IPS DF 6.9 (cell line): ENCODE results near the gene PRCD.

Experiments
- DNase-seq: peaks from one replicate; pipeline ENCODE4 v3.0.0-alpha.2; 2013; ENCODE audit warnings: low read depth, low spot score
- H3K27ac ChIP-seq: one replicate; pipeline ENCODE4 v1.5.1; 2013; ENCODE audit warnings: low read length, control low read depth
- H3K27me3 ChIP-seq: 2 replicates; pipeline ENCODE4 v1.6.1; 2013; ENCODE audit warnings: mild to moderate bottlenecking, low read length; ENCODE audit not compliant: control insufficient read depth, insufficient read depth
- H3K36me3 ChIP-seq: 2 replicates; pipeline ENCODE4 v1.6.1; 2013; ENCODE audit warnings: low read length; ENCODE audit not compliant: control insufficient read depth, insufficient read depth
- H3K4me1 ChIP-seq: 2 replicates; pipeline ENCODE4 v1.6.1; 2013; ENCODE audit warnings: low read length; ENCODE audit not compliant: control insufficient read depth, insufficient read depth
- H3K4me3 ChIP-seq: 2 replicates; pipeline ENCODE4 v1.5.1; 2013; ENCODE audit warnings: mild to moderate bottlenecking, low read length
- H3K9me3 ChIP-seq: 2 replicates; pipeline ENCODE4 v1.6.1; 2013; ENCODE audit warnings: low read length, inconsistent platforms; ENCODE audit not compliant: control insufficient read depth, insufficient read depth
- WGBS: extraction: QIAGEN DNeasy Blood & Tissue Kit; methylation state at CpG from one replicate; pipeline ENCODE4 v1.1.7; 2013; ENCODE audit warnings: mixed read lengths, missing lambda C conversion rate; ENCODE audit not compliant: insufficient read length, insufficient coverage; 5-methylcytosine and 5-hydroxymethylcytosine counted together

The PRCD gene

GRCh38 chr17:76573096-76573495 lies 33.3 kb downstream of the PRCD start:
- no peaks in the 10 kb centered on the region for H3K36me3 ChIP-seq
- no peak for DNase-seq
- no peaks in the 10 kb centered on the region for H3K9me3 ChIP-seq
- H3K27ac ChIP-seq: no peak overlapping the region
- peaks cover 2% of the 10 kb centered on the region; the same call in 1 of the 2 replicates for H3K4me1 ChIP-seq
- no CpG with 5 or more reads among the region's 10 CpGs for WGBS
- H3K4me3 ChIP-seq: no peak overlapping the region
- H3K27me3 ChIP-seq: no peaks in the 10 kb centered on the region; the same call in 1 of the 2 replicates

- Histone ChIP-seq H3K9me3 (no peaks in the 10 kb centered on the region), H3K27me3 (peaks cover 1% of the 10 kb centered on the region), H3K4me1 (no peaks in the 10 kb centered on the region), H3K4me3 (no peak overlapping the region), H3K36me3 (no peaks in the 10 kb centered on the region), H3K27ac (no peak overlapping the region)
- DNase-seq: no peak
- WGBS: no CpG with 5 or more reads among the region's 11 CpGs
These were observed 34.3 kb downstream of the PRCD start for GRCh38 chr17:76574166-76574565.

- H3K9me3 ChIP-seq: no peaks in the 10 kb centered on the region
- DNase-seq: no peak
- H3K36me3 ChIP-seq: no peaks in the 10 kb centered on the region
- H3K27me3 ChIP-seq: peaks cover 5% of the 10 kb centered on the region
- WGBS: no CpG with 5 or more reads among the region's 5 CpGs
- H3K4me1 ChIP-seq: no peaks in the 10 kb centered on the region
- no peak overlapping the region for H3K4me3 ChIP-seq
- H3K27ac ChIP-seq: no peak overlapping the region
These were observed 35.7 kb downstream of the PRCD start for GRCh38 chr17:76575570-76575969.

GRCh38 chr17:76576189-76576588 lies 36.3 kb downstream of the PRCD start:
- 100% methylated on average over 2 of the region's 9 CpGs for WGBS

GRCh38 chr17:76577876-76578275 lies 38.0 kb downstream of the PRCD start:
- Histone ChIP-seq H3K27ac (no peak overlapping the region), H3K4me1 (0 out of 2 replicates have a peak, but pooled peaks cover 2% of the 10 kb centered on the region), H3K9me3 (no peaks in the 10 kb centered on the region), H3K27me3 (peaks cover 5% of the 10 kb centered on the region), H3K4me3 (no peak overlapping the region), H3K36me3 (no peaks in the 10 kb centered on the region)
- WGBS: no CpG with 5 or more reads among the region's 7 CpGs
- DNase-seq: no peak

More at GRCh38 chr17:76576189-76576588, 36.3 kb downstream of the PRCD start:
- H3K27ac ChIP-seq: no peak overlapping the region
- H3K4me1 ChIP-seq: 0 out of 2 replicates have a peak, but pooled peaks cover under 1% of the 10 kb centered on the region
- H3K27me3 ChIP-seq: peaks cover 5% of the 10 kb centered on the region
- no peaks in the 10 kb centered on the region for H3K9me3 ChIP-seq
- H3K36me3 ChIP-seq: no peaks in the 10 kb centered on the region
- no peak overlapping the region for H3K4me3 ChIP-seq
- no peak for DNase-seq

GRCh38 chr17:76578376-76578775 lies 38.5 kb downstream of the PRCD start:
- H3K4me3 ChIP-seq: no peak overlapping the region
- 0 out of 2 replicates have a peak, but pooled peaks cover 2% of the 10 kb centered on the region for H3K4me1 ChIP-seq
- no peaks in the 10 kb centered on the region for H3K9me3 ChIP-seq
- H3K27ac ChIP-seq: no peak overlapping the region
- DNase-seq: no peak
- peaks cover 5% of the 10 kb centered on the region for H3K27me3 ChIP-seq
- no peaks in the 10 kb centered on the region for H3K36me3 ChIP-seq
- WGBS: no CpG with 5 or more reads among the region's 5 CpGs

GRCh38 chr17:76579281-76579680 lies 39.4 kb downstream of the PRCD start:
- no peak overlapping the region for H3K27ac ChIP-seq
- H3K27me3 ChIP-seq: peaks cover 9% of the 10 kb centered on the region
- DNase-seq: no peak
- H3K9me3 ChIP-seq: no peaks in the 10 kb centered on the region
- WGBS: no CpG with 5 or more reads among the region's 2 CpGs
- H3K4me3 ChIP-seq: no peak overlapping the region
- no peaks in the 10 kb centered on the region for H3K36me3 ChIP-seq
- 0 out of 2 replicates have a peak, but pooled peaks cover 2% of the 10 kb centered on the region for H3K4me1 ChIP-seq

- Histone ChIP-seq H3K27ac (no peak overlapping the region), H3K4me1 (0 out of 2 replicates have a peak, but pooled peaks cover 2% of the 10 kb centered on the region), H3K4me3 (no peak overlapping the region), H3K27me3 (peaks cover 29% of the 10 kb centered on the region), H3K36me3 (no peaks in the 10 kb centered on the region), H3K9me3 (no peaks in the 10 kb centered on the region)
- no CpG with 5 or more reads among the region's 5 CpGs for WGBS
- no peak for DNase-seq
These were observed 41.7 kb downstream of the PRCD start for GRCh38 chr17:76581515-76581914.

GRCh38 chr17:76582660-76583059 lies 42.8 kb downstream of the PRCD start:
- H3K27ac ChIP-seq: no peak overlapping the region
- no peak overlapping the region for H3K4me3 ChIP-seq
- no peak for DNase-seq
- H3K36me3 ChIP-seq: no peaks in the 10 kb centered on the region
- H3K9me3 ChIP-seq: no peaks in the 10 kb centered on the region
- WGBS: no CpG with 5 or more reads among the region's 3 CpGs
- H3K4me1 ChIP-seq: peaks cover 5% of the 10 kb centered on the region; the same call in 1 of the 2 replicates
- H3K27me3 ChIP-seq: peaks cover 36% of the 10 kb centered on the region

GRCh38 chr17:76584427-76585032 lies 44.7 kb downstream of the PRCD start:
- DNase-seq: no peak
- Histone ChIP-seq H3K27me3 (peaks cover 33% of the 10 kb centered on the region), H3K36me3 (no peaks in the 10 kb centered on the region), H3K9me3 (no peaks in the 10 kb centered on the region), H3K4me3 (peak overlapping the region; percentile 38; the same call in 1 of the 2 replicates), H3K4me1 (peaks cover 5% of the 10 kb centered on the region; the same call in 1 of the 2 replicates), H3K27ac (no peak overlapping the region)
- WGBS: no CpG with 5 or more reads among the region's 17 CpGs
